ENCODE data around the gene ST6GALNAC2.

Gene ST6GALNAC2

GRCh38 chr17:76588182-76588581, 2.5 kb upstream of the ST6GALNAC2 start:
- peaks cover 0 to 26% (median 19%) of the 10 kb centered on the region in 4 experiments for H3K4me1 ChIP-seq (ENCODE audit: control extremely low read depth in 1 of 4, control insufficient read depth in 4 of 4, insufficient read depth in 4 of 4, low read length in 3 of 4)
- ChIA-PET CTCF (interaction anchor here (1.3 to 6.2 kb wide), 6 partner anchors 10 to 94 kb away, joined by 3 to 50 read pairs (median 6); no protein-coding TSS in a partner anchor), POLR2A (no interaction called here)
- no peak overlapping the region for H3K4me3 ChIP-seq (ENCODE audit: control insufficient read depth in 1 of 7, extremely low read depth in 1 of 7, insufficient read depth in 4 of 7, low read depth in 2 of 7, low read length in 6 of 7)
- H3K9me3 ChIP-seq (ENCODE audit: control extremely low read depth in 1 of 5, control insufficient read depth in 4 of 5, insufficient read depth in 2 of 5, low read depth in 1 of 5, low read length in 4 of 5), result peaks cover 0 to 5% (median 0%) of the 10 kb centered on the region in 5 experiments
- peaks cover 11 to 55% (median 27%) of the 10 kb centered on the region in 5 experiments for H3K27me3 ChIP-seq (replicated peaks in 2 of 5; ENCODE audit: control insufficient read depth in 4 of 5, insufficient read depth in 5 of 5, low read length in 4 of 5)
- DNase-seq, result no peak
- H3K27ac ChIP-seq (ENCODE audit: insufficient read depth in 1 of 2, low read depth in 1 of 2, low read length in 2 of 2, poor library complexity in 1 of 2, severe bottlenecking in 2 of 2), result no peak overlapping the region
- no peaks in the 10 kb centered on the region for H3K36me3 ChIP-seq (ENCODE audit: control insufficient read depth in 4 of 4, insufficient read depth in 4 of 4, low read length in 3 of 4)

GRCh38 chr17:76586741-76587487, 1.3 kb upstream of the ST6GALNAC2 start:
- ChIA-PET POLR2A (no interaction called here), CTCF (interaction anchor here (0.9 to 6.2 kb wide), 11 partner anchors 11 to 80 kb away, joined by 3 to 50 read pairs (median 7); partner anchors contain the start of gene CYGB)
- no peak for DNase-seq
- Histone ChIP-seq H3K9me3 (ENCODE audit: control extremely low read depth in 1 of 5, control insufficient read depth in 4 of 5, insufficient read depth in 2 of 5, low read depth in 1 of 5, low read length in 4 of 5) (peaks cover 0 to 5% (median 0%) of the 10 kb centered on the region in 5 experiments), H3K27ac (ENCODE audit: insufficient read depth in 1 of 2, low read depth in 1 of 2, low read length in 2 of 2, poor library complexity in 1 of 2, severe bottlenecking in 2 of 2) (no peak overlapping the region), H3K4me3 (ENCODE audit: control insufficient read depth in 1 of 7, extremely low read depth in 1 of 7, insufficient read depth in 4 of 7, low read depth in 2 of 7, low read length in 6 of 7) (peak overlapping the region in 2 of 7 experiments; percentile 7 to 15), H3K4me1 (ENCODE audit: control extremely low read depth in 1 of 4, control insufficient read depth in 4 of 4, insufficient read depth in 4 of 4, low read length in 3 of 4) (peaks cover 0 to 26% (median 19%) of the 10 kb centered on the region in 4 experiments), H3K27me3 (replicated peaks in 2 of 5; ENCODE audit: control insufficient read depth in 4 of 5, insufficient read depth in 5 of 5, low read length in 4 of 5) (peaks cover 13 to 55% (median 27%) of the 10 kb centered on the region in 5 experiments), H3K36me3 (ENCODE audit: control insufficient read depth in 4 of 4, insufficient read depth in 4 of 4, low read length in 3 of 4) (no peaks in the 10 kb centered on the region)
- 26% methylated on average over 13 of the region's 17 CpGs for WGBS (ENCODE audit: insufficient coverage)

- ChIA-PET POLR2A (interaction anchor here (1.2 kb wide), 1 partner anchor 9 kb away, joined by 4 read pairs; no protein-coding TSS in a partner anchor), CTCF (interaction anchor here (0.8 to 6.2 kb wide), 16 partner anchors 10 to 78 kb away, joined by 3 to 50 read pairs (median 4); no protein-coding TSS in a partner anchor)
- DNase-seq, result peak in 2 of 3 donors; percentile 41 to 55
- peak overlapping the region; percentile 42 to 78 (median 60) for H3K4me3 ChIP-seq (ENCODE audit: control insufficient read depth in 1 of 7, extremely low read depth in 1 of 7, insufficient read depth in 4 of 7, low read depth in 2 of 7, low read length in 6 of 7)
- no peak overlapping the region for H3K27ac ChIP-seq (ENCODE audit: insufficient read depth in 1 of 2, low read depth in 1 of 2, low read length in 2 of 2, poor library complexity in 1 of 2, severe bottlenecking in 2 of 2)
- H3K27me3 ChIP-seq (replicated peaks in 2 of 5; ENCODE audit: control insufficient read depth in 4 of 5, insufficient read depth in 5 of 5, low read length in 4 of 5), result peaks cover 13 to 57% (median 27%) of the 10 kb centered on the region in 5 experiments
- H3K36me3 ChIP-seq (ENCODE audit: control insufficient read depth in 4 of 4, insufficient read depth in 4 of 4, low read length in 3 of 4), result no peaks in the 10 kb centered on the region
- H3K4me1 ChIP-seq (ENCODE audit: control extremely low read depth in 1 of 4, control insufficient read depth in 4 of 4, insufficient read depth in 4 of 4, low read length in 3 of 4), result peaks cover 0 to 26% (median 20%) of the 10 kb centered on the region in 4 experiments
- WGBS (ENCODE audit: insufficient coverage), result 0% methylated on average over 50 of the region's 62 CpGs
- H3K9me3 ChIP-seq (ENCODE audit: control extremely low read depth in 1 of 5, control insufficient read depth in 4 of 5, insufficient read depth in 2 of 5, low read depth in 1 of 5, low read length in 4 of 5), result peaks cover 0 to 5% (median 0%) of the 10 kb centered on the region in 5 experiments
These were observed 519 bp downstream of the ST6GALNAC2 start for GRCh38 chr17:76585033-76585648.

GRCh38 chr17:76584427-76585032, 1.1 kb downstream of the ST6GALNAC2 start:
- CTCF ChIA-PET, result interaction anchor here (0.8 to 6.2 kb wide), 10 partner anchors 12 to 64 kb away, joined by 3 to 50 read pairs (median 4); no protein-coding TSS in a partner anchor
- Histone ChIP-seq H3K4me3 (ENCODE audit: control insufficient read depth in 1 of 7, extremely low read depth in 1 of 7, insufficient read depth in 4 of 7, low read depth in 2 of 7, low read length in 6 of 7) (peak overlapping the region; percentile 42 to 78 (median 60)), H3K27ac (ENCODE audit: insufficient read depth in 1 of 2, low read depth in 1 of 2, low read length in 2 of 2, poor library complexity in 1 of 2, severe bottlenecking in 2 of 2) (no peak overlapping the region), H3K36me3 (ENCODE audit: control insufficient read depth in 4 of 4, insufficient read depth in 4 of 4, low read length in 3 of 4) (no peaks in the 10 kb centered on the region), H3K4me1 (ENCODE audit: control extremely low read depth in 1 of 4, control insufficient read depth in 4 of 4, insufficient read depth in 4 of 4, low read length in 3 of 4) (peaks cover 0 to 26% (median 21%) of the 10 kb centered on the region in 4 experiments), H3K27me3 (replicated peaks in 2 of 5; ENCODE audit: control insufficient read depth in 4 of 5, insufficient read depth in 5 of 5, low read length in 4 of 5) (peaks cover 13 to 56% (median 25%) of the 10 kb centered on the region in 5 experiments), H3K9me3 (ENCODE audit: control extremely low read depth in 1 of 5, control insufficient read depth in 4 of 5, insufficient read depth in 2 of 5, low read depth in 1 of 5, low read length in 4 of 5) (peaks cover 0 to 5% (median 0%) of the 10 kb centered on the region in 5 experiments)
- POLR2A ChIA-PET, result interaction anchor here (1.2 kb wide), 1 partner anchor 9 kb away, joined by 4 read pairs; no protein-coding TSS in a partner anchor
- 36% methylated on average over 11 of the region's 17 CpGs for WGBS (ENCODE audit: insufficient coverage)
- peak in 1 of 3 donors; percentile 36 for DNase-seq

GRCh38 chr17:76582660-76583059, 3.0 kb downstream of the ST6GALNAC2 start:
- ChIA-PET CTCF (interaction anchor here (3.3 to 6.2 kb wide), 3 partner anchors 17 to 59 kb away, joined by 14 to 50 read pairs (median 31); no protein-coding TSS in a partner anchor), POLR2A (no interaction called here)
- no peak overlapping the region for H3K4me3 ChIP-seq (ENCODE audit: control insufficient read depth in 1 of 7, extremely low read depth in 1 of 7, insufficient read depth in 4 of 7, low read depth in 2 of 7, low read length in 6 of 7)
- no peak overlapping the region for H3K27ac ChIP-seq (ENCODE audit: insufficient read depth in 1 of 2, low read depth in 1 of 2, low read length in 2 of 2, poor library complexity in 1 of 2, severe bottlenecking in 2 of 2)
- WGBS (ENCODE audit: insufficient coverage), result no CpG with 5 or more reads among the region's 3 CpGs
- peaks cover 0 to 30% (median 24%) of the 10 kb centered on the region in 4 experiments for H3K4me1 ChIP-seq (ENCODE audit: control extremely low read depth in 1 of 4, control insufficient read depth in 4 of 4, insufficient read depth in 4 of 4, low read length in 3 of 4)
- peaks cover 13 to 41% (median 16%) of the 10 kb centered on the region in 5 experiments for H3K27me3 ChIP-seq (replicated peaks in 2 of 5; ENCODE audit: control insufficient read depth in 4 of 5, insufficient read depth in 5 of 5, low read length in 4 of 5)
- no peaks in the 10 kb centered on the region for H3K36me3 ChIP-seq (ENCODE audit: control insufficient read depth in 4 of 4, insufficient read depth in 4 of 4, low read length in 3 of 4)
- DNase-seq, result no peak
- no peaks in the 10 kb centered on the region for H3K9me3 ChIP-seq (ENCODE audit: control extremely low read depth in 1 of 5, control insufficient read depth in 4 of 5, insufficient read depth in 2 of 5, low read depth in 1 of 5, low read length in 4 of 5)

GRCh38 chr17:76581515-76581914, 4.1 kb downstream of the ST6GALNAC2 start:
- Histone ChIP-seq H3K9me3 (ENCODE audit: control extremely low read depth in 1 of 5, control insufficient read depth in 4 of 5, insufficient read depth in 2 of 5, low read depth in 1 of 5, low read length in 4 of 5) (no peaks in the 10 kb centered on the region), H3K4me1 (ENCODE audit: control extremely low read depth in 1 of 4, control insufficient read depth in 4 of 4, insufficient read depth in 4 of 4, low read length in 3 of 4) (peaks cover 0 to 30% (median 18%) of the 10 kb centered on the region in 4 experiments), H3K36me3 (ENCODE audit: control insufficient read depth in 4 of 4, insufficient read depth in 4 of 4, low read length in 3 of 4) (no peaks in the 10 kb centered on the region), H3K27me3 (replicated peaks in 2 of 5; ENCODE audit: control insufficient read depth in 4 of 5, insufficient read depth in 5 of 5, low read length in 4 of 5) (peaks cover 6 to 29% (median 7%) of the 10 kb centered on the region in 5 experiments), H3K27ac (ENCODE audit: insufficient read depth in 1 of 2, low read depth in 1 of 2, low read length in 2 of 2, poor library complexity in 1 of 2, severe bottlenecking in 2 of 2) (no peak overlapping the region), H3K4me3 (ENCODE audit: control insufficient read depth in 1 of 7, extremely low read depth in 1 of 7, insufficient read depth in 4 of 7, low read depth in 2 of 7, low read length in 6 of 7) (no peak overlapping the region)
- POLR2A ChIA-PET, result no interaction called here
- 93% methylated on average over 2 of the region's 5 CpGs for WGBS (ENCODE audit: insufficient coverage)
- DNase-seq, result no peak
- CTCF ChIA-PET, result interaction anchor here (1.3 to 3.3 kb wide), 3 partner anchors 10 to 43 kb away, joined by 3 to 14 read pairs (median 7); no protein-coding TSS in a partner anchor
